ENCODE data around the gene ITGB1BP1.

The ITGB1BP1 gene

GRCh38 chr2:9375857-9376428 lies 47.4 kb downstream of the ITGB1BP1 start:
- no peaks in the 10 kb centered on the region for H3K36me3 ChIP-seq (ENCODE audit: control insufficient read depth, insufficient read depth, low read length)
- no peak overlapping the region for H3K27ac ChIP-seq (ENCODE audit: low read depth, low read length)
- peaks cover 16% of the 10 kb centered on the region for H3K4me1 ChIP-seq (ENCODE audit: control insufficient read depth, insufficient read depth, low read length)
- H3K9ac ChIP-seq (ENCODE audit: low read length): no peak overlapping the region
- no peak overlapping the region for H3K4me3 ChIP-seq (ENCODE audit: low read depth, low read length)
- H3K9me3 ChIP-seq (ENCODE audit: control insufficient read depth, insufficient read depth, low read depth, low read length): no peaks in the 10 kb centered on the region
- H3K27me3 ChIP-seq (ENCODE audit: control insufficient read depth, insufficient read depth, low read length): no peaks in the 10 kb centered on the region

DNA sequence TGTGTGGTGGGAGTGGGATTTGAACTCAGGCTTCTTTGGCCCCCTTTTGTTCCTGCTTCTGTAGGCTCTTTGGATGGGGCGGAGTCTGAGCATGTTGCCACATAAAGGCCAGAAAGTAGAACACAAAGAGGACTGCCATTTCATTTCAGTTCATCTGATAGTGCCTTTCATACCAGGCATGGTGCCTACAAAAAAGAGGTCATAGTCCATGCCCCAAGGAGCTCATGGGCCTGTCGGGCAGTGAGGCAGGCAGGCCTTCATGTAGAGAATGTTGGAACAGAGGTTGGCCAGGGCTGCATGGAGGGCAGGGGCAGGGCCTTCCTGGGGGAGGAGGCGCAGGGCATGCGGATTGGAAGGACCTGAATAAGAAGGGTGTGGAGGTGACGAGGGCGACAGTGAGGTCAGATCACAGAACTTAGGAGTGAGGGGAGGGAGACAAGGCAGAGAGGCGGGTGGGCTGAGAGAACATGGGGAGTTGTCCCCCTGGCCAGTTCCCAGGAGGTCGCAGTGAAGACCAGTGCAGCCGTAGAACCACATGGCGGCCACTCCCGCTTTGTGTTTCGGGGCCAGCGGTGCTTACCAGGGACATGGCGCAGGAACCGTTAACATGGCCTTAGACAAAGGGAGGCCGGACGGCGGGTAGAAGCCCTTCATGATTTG lies 49.1 kb downstream of the ITGB1BP1 start:
- Histone ChIP-seq H3K4me3 (ENCODE audit: low read depth, low read length) (no peak overlapping the region), H3K36me3 (ENCODE audit: control insufficient read depth, insufficient read depth, low read length) (no peaks in the 10 kb centered on the region), H3K9me3 (ENCODE audit: control insufficient read depth, insufficient read depth, low read depth, low read length) (no peaks in the 10 kb centered on the region), H3K9ac (ENCODE audit: low read length) (no peak overlapping the region), H3K27me3 (ENCODE audit: control insufficient read depth, insufficient read depth, low read length) (no peaks in the 10 kb centered on the region), H3K27ac (ENCODE audit: low read depth, low read length) (no peak overlapping the region), H3K4me1 (ENCODE audit: control insufficient read depth, insufficient read depth, low read length) (peaks cover 16% of the 10 kb centered on the region)

DNA sequence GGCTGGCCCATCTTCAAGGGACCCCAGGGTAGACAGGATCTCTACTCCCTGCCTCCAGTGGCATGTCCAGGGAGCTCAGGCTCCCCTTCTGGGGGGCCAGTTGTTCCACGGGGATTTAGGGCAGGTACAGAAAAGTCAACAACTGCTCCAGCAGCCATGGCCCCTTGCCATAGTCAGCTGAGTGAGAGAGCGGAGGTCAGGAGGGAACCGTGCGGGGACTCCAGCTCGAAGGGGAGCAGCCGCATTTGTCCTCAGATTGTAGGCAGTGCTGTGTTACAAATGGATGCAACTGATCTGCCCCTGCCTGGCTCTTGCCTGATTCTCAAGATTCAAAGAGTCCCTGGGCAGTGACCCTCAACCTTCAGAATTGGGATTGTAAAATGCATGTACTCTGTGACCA lies 49.9 kb downstream of the ITGB1BP1 start:
- no peak overlapping the region for H3K9ac ChIP-seq (ENCODE audit: low read length)
- H3K4me3 ChIP-seq (ENCODE audit: low read depth, low read length): no peak overlapping the region
- no peaks in the 10 kb centered on the region for H3K36me3 ChIP-seq (ENCODE audit: control insufficient read depth, insufficient read depth, low read length)
- H3K27ac ChIP-seq (ENCODE audit: low read depth, low read length): no peak overlapping the region
- peaks cover 12% of the 10 kb centered on the region for H3K4me1 ChIP-seq (ENCODE audit: control insufficient read depth, insufficient read depth, low read length)
- no peaks in the 10 kb centered on the region for H3K27me3 ChIP-seq (ENCODE audit: control insufficient read depth, insufficient read depth, low read length)
- no peaks in the 10 kb centered on the region for H3K9me3 ChIP-seq (ENCODE audit: control insufficient read depth, insufficient read depth, low read depth, low read length)

DNA sequence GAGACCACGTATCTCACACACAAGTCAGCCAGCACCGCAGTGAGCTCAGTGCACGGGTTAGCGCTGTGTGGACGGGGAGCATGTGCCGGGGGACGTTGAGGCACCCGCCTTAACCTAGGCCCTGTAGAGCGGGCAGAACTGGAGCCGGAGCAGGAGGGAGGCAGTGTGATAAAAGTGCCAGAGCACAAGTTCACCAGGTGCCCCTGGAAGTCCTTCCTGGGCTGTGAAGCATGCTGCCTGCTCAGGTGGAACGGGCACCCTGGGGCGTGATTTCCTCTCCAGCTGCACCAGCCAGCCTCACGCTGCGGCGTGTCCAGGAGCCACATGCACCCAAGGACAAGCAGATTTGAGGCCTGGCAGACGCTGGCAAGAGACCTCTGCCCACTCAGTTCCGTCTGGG lies 50.3 kb downstream of the ITGB1BP1 start:
- Histone ChIP-seq H3K36me3 (ENCODE audit: control insufficient read depth, insufficient read depth, low read length) (no peaks in the 10 kb centered on the region), H3K27ac (ENCODE audit: low read depth, low read length) (no peak overlapping the region), H3K4me1 (ENCODE audit: control insufficient read depth, insufficient read depth, low read length) (peaks cover 9% of the 10 kb centered on the region), H3K27me3 (ENCODE audit: control insufficient read depth, insufficient read depth, low read length) (no peaks in the 10 kb centered on the region), H3K9me3 (ENCODE audit: control insufficient read depth, insufficient read depth, low read depth, low read length) (no peaks in the 10 kb centered on the region), H3K4me3 (ENCODE audit: low read depth, low read length) (no peak overlapping the region), H3K9ac (ENCODE audit: low read length) (no peak overlapping the region)

- Histone ChIP-seq H3K9me3 (ENCODE audit: control insufficient read depth, insufficient read depth, low read depth, low read length) (no peaks in the 10 kb centered on the region), H3K36me3 (ENCODE audit: control insufficient read depth, insufficient read depth, low read length) (peaks cover 4% of the 10 kb centered on the region; the same call in 1 of the 2 replicates), H3K9ac (ENCODE audit: low read length) (no peak overlapping the region), H3K4me1 (ENCODE audit: control insufficient read depth, insufficient read depth, low read length) (peaks cover under 1% of the 10 kb centered on the region; the same call in 1 of the 2 replicates), H3K4me3 (ENCODE audit: low read depth, low read length) (no peak overlapping the region), H3K27me3 (ENCODE audit: control insufficient read depth, insufficient read depth, low read length) (no peaks in the 10 kb centered on the region), H3K27ac (ENCODE audit: low read depth, low read length) (no peak overlapping the region)
These were observed 52.6 kb downstream of the ITGB1BP1 start for GRCh38 chr2:9370746-9371145.

GRCh38 chr2:9366026-9366425 lies 57.3 kb downstream of the ITGB1BP1 start:
- Histone ChIP-seq H3K4me3 (ENCODE audit: low read depth, low read length) (no peak overlapping the region), H3K4me1 (ENCODE audit: control insufficient read depth, insufficient read depth, low read length) (peaks cover 13% of the 10 kb centered on the region; the same call in 1 of the 2 replicates), H3K9ac (ENCODE audit: low read length) (no peak overlapping the region), H3K9me3 (ENCODE audit: control insufficient read depth, insufficient read depth, low read depth, low read length) (no peaks in the 10 kb centered on the region), H3K36me3 (ENCODE audit: control insufficient read depth, insufficient read depth, low read length) (peaks cover 4% of the 10 kb centered on the region; the same call in 1 of the 2 replicates), H3K27ac (ENCODE audit: low read depth, low read length) (no peak overlapping the region), H3K27me3 (ENCODE audit: control insufficient read depth, insufficient read depth, low read length) (no peaks in the 10 kb centered on the region)

DNA sequence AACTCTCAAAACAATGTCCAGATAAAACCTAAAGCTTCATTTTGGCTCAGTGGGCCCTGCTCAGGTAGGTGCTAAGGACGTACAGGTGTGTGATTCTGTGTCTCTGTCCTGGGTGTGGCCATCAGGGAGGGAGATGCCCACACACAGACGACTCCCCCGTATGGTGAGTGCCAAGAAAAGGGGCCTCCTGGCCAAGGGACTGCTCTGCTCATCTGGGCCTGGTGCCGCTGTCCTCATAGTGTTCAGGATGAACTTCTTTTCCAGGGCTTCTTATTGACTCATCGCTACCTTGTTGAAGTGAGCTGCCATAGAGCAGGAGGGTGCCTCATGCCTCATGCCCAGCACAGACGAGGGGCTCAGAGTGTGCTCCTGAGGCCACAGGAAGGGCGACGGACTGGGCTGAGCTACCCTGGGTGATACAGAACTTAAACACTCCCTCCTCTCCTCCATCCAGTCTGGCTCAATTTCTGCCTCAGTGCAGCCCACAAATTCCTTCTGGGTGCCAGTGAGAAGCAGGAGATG lies 57.8 kb downstream of the ITGB1BP1 start:
- Histone ChIP-seq H3K27me3 (ENCODE audit: control insufficient read depth, insufficient read depth, low read length) (no peaks in the 10 kb centered on the region), H3K9me3 (ENCODE audit: control insufficient read depth, insufficient read depth, low read depth, low read length) (no peaks in the 10 kb centered on the region), H3K4me3 (ENCODE audit: low read depth, low read length) (no peak overlapping the region), H3K9ac (ENCODE audit: low read length) (no peak overlapping the region), H3K36me3 (ENCODE audit: control insufficient read depth, insufficient read depth, low read length) (peaks cover 4% of the 10 kb centered on the region; the same call in 1 of the 2 replicates), H3K27ac (ENCODE audit: low read depth, low read length) (no peak overlapping the region), H3K4me1 (ENCODE audit: control insufficient read depth, insufficient read depth, low read length) (peaks cover 13% of the 10 kb centered on the region; the same call in 1 of the 2 replicates)

DNA sequence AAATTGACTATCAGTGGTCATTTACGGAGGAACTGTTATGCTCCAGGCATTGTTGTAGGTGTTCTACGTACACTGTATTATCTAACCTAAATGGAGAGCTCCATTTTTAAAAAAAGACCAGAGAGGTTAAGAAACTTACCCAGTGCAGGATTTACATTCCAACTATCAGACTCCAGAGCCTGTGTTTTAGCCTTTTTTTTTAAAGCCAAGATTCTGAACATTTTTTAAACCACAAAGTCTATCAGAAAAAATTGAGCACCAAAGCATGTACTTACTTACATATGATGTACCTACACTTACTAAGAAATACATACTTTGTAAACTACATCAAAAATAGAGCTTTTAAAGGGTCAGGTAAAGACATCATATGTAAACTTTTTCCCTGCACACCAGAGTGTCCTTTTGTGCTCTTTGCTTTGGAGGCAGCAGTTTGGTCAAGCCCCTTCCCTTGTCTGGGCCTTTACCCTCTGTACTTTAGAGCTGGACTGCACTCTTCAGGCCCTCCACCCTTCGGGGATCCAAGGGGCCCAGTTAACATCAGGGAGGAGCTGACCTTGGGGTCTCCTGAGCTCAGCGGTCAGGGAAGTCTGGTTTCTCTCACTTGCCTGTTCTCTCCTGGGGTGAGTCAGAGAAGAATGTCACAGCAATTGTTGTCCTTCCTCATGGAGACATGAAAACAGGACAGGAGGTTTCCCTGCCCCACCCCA lies 58.4 kb downstream of the ITGB1BP1 start:
- Histone ChIP-seq H3K27me3 (ENCODE audit: control insufficient read depth, insufficient read depth, low read length) (no peaks in the 10 kb centered on the region), H3K9me3 (ENCODE audit: control insufficient read depth, insufficient read depth, low read depth, low read length) (no peaks in the 10 kb centered on the region), H3K9ac (ENCODE audit: low read length) (no peak overlapping the region), H3K4me3 (ENCODE audit: low read depth, low read length) (no peak overlapping the region), H3K27ac (ENCODE audit: low read depth, low read length) (no peak overlapping the region), H3K4me1 (ENCODE audit: control insufficient read depth, insufficient read depth, low read length) (peaks cover 13% of the 10 kb centered on the region; the same call in 1 of the 2 replicates), H3K36me3 (ENCODE audit: control insufficient read depth, insufficient read depth, low read length) (peaks cover 4% of the 10 kb centered on the region; the same call in 1 of the 2 replicates)

DNA sequence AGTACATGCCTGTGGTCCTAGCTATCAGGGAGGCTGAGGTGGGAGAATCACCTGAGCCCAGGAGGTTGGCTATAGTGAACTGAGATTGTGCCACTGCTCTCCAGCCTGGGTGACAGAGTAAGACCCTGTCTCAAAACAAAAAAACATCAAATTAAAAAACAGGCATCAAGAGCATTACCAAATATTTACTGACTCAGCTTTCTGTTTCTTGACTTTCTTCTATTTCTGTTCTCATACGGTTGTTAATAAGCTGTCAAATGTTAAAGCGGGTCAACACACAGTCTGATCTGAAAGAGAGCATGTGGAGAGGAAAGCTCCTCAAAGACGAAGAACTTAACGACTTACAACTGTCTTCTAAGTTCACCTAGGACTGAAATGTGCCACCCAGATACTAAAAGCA lies 59.0 kb downstream of the ITGB1BP1 start:
- H3K27ac ChIP-seq (ENCODE audit: low read depth, low read length): no peak overlapping the region
- peaks cover 13% of the 10 kb centered on the region; the same call in 1 of the 2 replicates for H3K4me1 ChIP-seq (ENCODE audit: control insufficient read depth, insufficient read depth, low read length)
- H3K27me3 ChIP-seq (ENCODE audit: control insufficient read depth, insufficient read depth, low read length): no peaks in the 10 kb centered on the region
- no peak overlapping the region for H3K9ac ChIP-seq (ENCODE audit: low read length)
- no peaks in the 10 kb centered on the region for H3K9me3 ChIP-seq (ENCODE audit: control insufficient read depth, insufficient read depth, low read depth, low read length)
- H3K36me3 ChIP-seq (ENCODE audit: control insufficient read depth, insufficient read depth, low read length): peaks cover 4% of the 10 kb centered on the region; the same call in 1 of the 2 replicates
- H3K4me3 ChIP-seq (ENCODE audit: low read depth, low read length): no peak overlapping the region

DNA sequence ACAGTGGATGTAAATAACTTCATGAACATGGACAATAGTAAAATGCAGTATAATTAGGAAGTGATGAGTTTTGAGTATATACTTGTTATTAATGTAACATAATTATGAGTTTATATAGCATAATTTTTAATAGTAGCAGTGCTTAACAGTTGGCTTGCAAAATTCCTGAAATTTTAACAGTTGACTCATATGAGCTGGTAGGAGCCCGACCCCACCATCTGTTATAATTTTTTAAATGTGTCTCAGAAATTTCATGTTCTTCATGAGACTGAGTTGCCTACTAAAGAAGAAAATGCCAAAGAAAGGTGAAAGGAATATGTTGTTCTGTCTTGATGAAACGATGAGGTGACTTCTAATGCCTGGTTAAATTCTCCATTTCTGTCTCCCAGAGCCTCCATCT lies 62.6 kb downstream of the ITGB1BP1 start:
- no peaks in the 10 kb centered on the region for H3K27me3 ChIP-seq (ENCODE audit: control insufficient read depth, insufficient read depth, low read length)
- H3K4me3 ChIP-seq (ENCODE audit: low read depth, low read length): no peak overlapping the region
- H3K27ac ChIP-seq (ENCODE audit: low read depth, low read length): no peak overlapping the region
- H3K9ac ChIP-seq (ENCODE audit: low read length): no peak overlapping the region
- H3K4me1 ChIP-seq (ENCODE audit: control insufficient read depth, insufficient read depth, low read length): peaks cover 21% of the 10 kb centered on the region
- H3K36me3 ChIP-seq (ENCODE audit: control insufficient read depth, insufficient read depth, low read length): no peaks in the 10 kb centered on the region; the same call in 1 of the 2 replicates
- no peaks in the 10 kb centered on the region for H3K9me3 ChIP-seq (ENCODE audit: control insufficient read depth, insufficient read depth, low read depth, low read length)

GRCh38 chr2:9360110-9360509 lies 63.2 kb downstream of the ITGB1BP1 start:
- Histone ChIP-seq H3K9me3 (ENCODE audit: control insufficient read depth, insufficient read depth, low read depth, low read length) (no peaks in the 10 kb centered on the region), H3K9ac (ENCODE audit: low read length) (no peak overlapping the region), H3K4me3 (ENCODE audit: low read depth, low read length) (no peak overlapping the region), H3K36me3 (ENCODE audit: control insufficient read depth, insufficient read depth, low read length) (no peaks in the 10 kb centered on the region; the same call in 1 of the 2 replicates), H3K27me3 (ENCODE audit: control insufficient read depth, insufficient read depth, low read length) (no peaks in the 10 kb centered on the region), H3K27ac (ENCODE audit: low read depth, low read length) (no peak overlapping the region), H3K4me1 (ENCODE audit: control insufficient read depth, insufficient read depth, low read length) (peaks cover 20% of the 10 kb centered on the region)
